Upper lobe of left lung (tissue), 4 donors: ENCODE results near the gene ZMYM3.

ENCODE experiments used
- CTCF ChIP-seq, 6 experiments: fragments of 450-650 bp in 4 of 6; fragments of 200-600 bp in 2 of 6; sonication (generic) in 2 of 6; IDR thresholded peaks; one replicate each; pipeline ENCODE4 v1.5.1; 2016 to 2019; ENCODE audit warnings: antibody characterized with exemption in 6 of 6
- POLR2A ChIP-seq, 4 donors: fragments of 450-650 bp; IDR thresholded peaks; one replicate each; pipeline ENCODE4 v1.5.1; 2016 to 2017; ENCODE audit warnings: antibody characterized with exemption in 4 of 4, mild to moderate bottlenecking in 2 of 4
- POLR2AphosphoS5 ChIP-seq, 2 donors: sonication (generic); formaldehyde crosslinking; IDR thresholded peaks; one replicate each; pipeline ENCODE4 v1.5.1; 2017; ENCODE audit warnings: antibody characterized with exemption in 2 of 2

- TF ChIP-seq CTCF (IDR thresholded peaks at IDR 0.05) (no peak), POLR2A (IDR thresholded peaks at IDR 0.05) (no peak), POLR2AphosphoS5 (IDR thresholded peaks at IDR 0.05) (no peak)
Measured at GRCh38 chrX:71216485-71216884, 37.5 kb downstream of the ZMYM3 start.
